ENCODE measurements around the gene DEFB125.

DNA sequence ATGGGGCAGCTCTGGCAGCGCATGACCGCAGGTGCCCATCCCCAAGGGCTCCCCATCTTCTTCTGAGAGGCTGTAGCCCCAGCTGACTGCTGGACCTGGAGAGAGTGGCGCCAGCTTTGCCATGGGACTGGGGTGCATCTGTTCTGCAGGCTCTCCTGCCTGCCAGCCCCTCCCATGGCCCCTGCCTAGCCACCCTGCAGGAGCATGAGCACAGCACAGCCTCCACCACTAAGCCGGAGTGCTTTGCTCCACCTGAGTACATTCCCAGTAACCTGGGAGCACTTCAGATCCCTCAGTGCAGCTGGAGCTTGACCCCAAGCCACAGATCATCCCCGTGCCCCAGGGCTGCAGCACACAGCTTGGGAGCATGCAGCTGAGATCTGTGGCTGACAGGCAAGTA, 16.0 kb downstream of the DEFB125 start:
- TF ChIP-seq, protein P1, sequence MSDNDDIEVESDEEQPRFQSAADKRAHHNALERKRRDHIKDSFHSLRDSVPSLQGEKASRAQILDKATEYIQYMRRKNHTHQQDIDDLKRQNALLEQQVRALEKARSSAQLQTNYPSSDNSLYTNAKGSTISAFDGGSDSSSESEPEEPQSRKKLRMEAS (IDR thresholded peaks at IDR 0.05) = no peak
- TF ChIP-seq, protein P2, sequence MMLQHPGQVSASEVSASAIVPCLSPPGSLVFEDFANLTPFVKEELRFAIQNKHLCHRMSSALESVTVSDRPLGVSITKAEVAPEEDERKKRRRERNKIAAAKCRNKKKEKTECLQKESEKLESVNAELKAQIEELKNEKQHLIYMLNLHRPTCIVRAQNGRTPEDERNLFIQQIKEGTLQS (IDR thresholded peaks at IDR 0.05) = no peak
- TF ChIP-seq, protein P3, sequence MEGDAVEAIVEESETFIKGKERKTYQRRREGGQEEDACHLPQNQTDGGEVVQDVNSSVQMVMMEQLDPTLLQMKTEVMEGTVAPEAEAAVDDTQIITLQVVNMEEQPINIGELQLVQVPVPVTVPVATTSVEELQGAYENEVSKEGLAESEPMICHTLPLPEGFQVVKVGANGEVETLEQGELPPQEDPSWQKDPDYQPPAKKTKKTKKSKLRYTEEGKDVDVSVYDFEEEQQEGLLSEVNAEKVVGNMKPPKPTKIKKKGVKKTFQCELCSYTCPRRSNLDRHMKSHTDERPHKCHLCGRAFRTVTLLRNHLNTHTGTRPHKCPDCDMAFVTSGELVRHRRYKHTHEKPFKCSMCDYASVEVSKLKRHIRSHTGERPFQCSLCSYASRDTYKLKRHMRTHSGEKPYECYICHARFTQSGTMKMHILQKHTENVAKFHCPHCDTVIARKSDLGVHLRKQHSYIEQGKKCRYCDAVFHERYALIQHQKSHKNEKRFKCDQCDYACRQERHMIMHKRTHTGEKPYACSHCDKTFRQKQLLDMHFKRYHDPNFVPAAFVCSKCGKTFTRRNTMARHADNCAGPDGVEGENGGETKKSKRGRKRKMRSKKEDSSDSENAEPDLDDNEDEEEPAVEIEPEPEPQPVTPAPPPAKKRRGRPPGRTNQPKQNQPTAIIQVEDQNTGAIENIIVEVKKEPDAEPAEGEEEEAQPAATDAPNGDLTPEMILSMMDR (IDR thresholded peaks at IDR 0.05; ENCODE audit: low read depth, low read length, missing input control) = no peak
- TF ChIP-seq FOXA1 (IDR thresholded peaks at IDR 0.05) (no peak), YY1 (IDR thresholded peaks at IDR 0.05) (no peak)

All from liver (tissue), 3 donors.